ENCODE measurements around the gene DIDO1. TPM values are rescaled to one million over a fixed set of nuclear protein-coding genes. Genes with fewer than 3 reads are reported as not detected.

DIDO1 gene
- total and polyA plus RNA-seq, 9 of the 15 experiments (the other 6 are each of a cell fraction or from before 2014, with no cell fraction given) = 4.4 to 46.8 (median 31.2) TPM

DNA sequence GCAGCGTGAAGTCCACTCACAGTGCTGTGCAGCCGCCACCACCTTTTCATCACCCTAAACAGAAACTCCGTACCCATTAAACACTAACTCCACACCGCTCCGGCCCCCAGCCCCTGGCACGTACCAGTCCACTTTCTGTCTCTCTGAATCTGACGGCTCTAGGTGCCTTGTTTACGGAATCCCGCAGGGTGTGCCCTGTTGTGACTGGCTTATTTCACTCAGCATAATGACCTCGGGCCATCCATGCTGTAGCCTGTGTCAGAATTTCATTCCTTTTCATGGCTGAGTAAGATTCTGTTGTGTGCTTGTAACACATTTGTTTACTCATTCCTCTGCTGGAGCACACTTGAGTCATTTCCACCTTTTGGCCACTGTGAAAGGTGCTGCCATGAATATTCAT lies 82.6 kb downstream of the DIDO1 start:
- Histone ChIP-seq H3K4me1 (replicated peaks in 1 of 2; ENCODE audit: control insufficient read depth in 2 of 2, insufficient read depth in 2 of 2, low read length in 2 of 2) (peaks cover under 1 to 19% of the 10 kb centered on the region in 2 experiments; a peak in 2 of 5 replicates), H3K9ac (ENCODE audit: insufficient read depth in 1 of 2, low read depth in 2 of 2, low read length in 2 of 2) (no peak overlapping the region), H3K4me3 (no peak overlapping the region), H3K27me3 (ENCODE audit: control insufficient read depth in 2 of 2, insufficient read depth in 2 of 2, low read length in 2 of 2) (no peaks in the 10 kb centered on the region), H3K27ac (ENCODE audit: extremely low read depth, low read depth, low read length) (no peak overlapping the region), H3K36me3 (ENCODE audit: control insufficient read depth, insufficient read depth, low read length) (peaks cover 27% of the 10 kb centered on the region; the same call in 2 of the 3 replicates), H3K9me3 (replicated peaks; ENCODE audit: control insufficient read depth, insufficient read depth, low read depth, low read length) (no peaks in the 10 kb centered on the region), H3K9me1 (ENCODE audit: control insufficient read depth, insufficient read depth, low read length) (no peaks in the 10 kb centered on the region), H4K20me1 (replicated peaks; ENCODE audit: control insufficient read depth, insufficient read depth, low read length) (no peaks in the 10 kb centered on the region), H3K79me2 (ENCODE audit: control insufficient read depth, insufficient read depth, low read length) (no peaks in the 10 kb centered on the region), H3K4me2 (ENCODE audit: insufficient read depth, low read length) (no peak overlapping the region), H2AFZ (ENCODE audit: low read depth, low read length) (no peak overlapping the region)
- TF ChIP-seq, protein P1, sequence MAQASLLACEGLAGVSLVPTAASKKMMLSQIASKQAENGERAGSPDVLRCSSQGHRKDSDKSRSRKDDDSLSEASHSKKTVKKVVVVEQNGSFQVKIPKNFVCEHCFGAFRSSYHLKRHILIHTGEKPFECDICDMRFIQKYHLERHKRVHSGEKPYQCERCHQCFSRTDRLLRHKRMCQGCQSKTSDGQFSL (CRISPR knock-in tag; IDR thresholded peaks at IDR 0.05) = no peak
- TF ChIP-seq, protein P1 (tag; IDR thresholded peaks at IDR 0.05) = no peak
- TF ChIP-seq CEBPB (tag; IDR thresholded peaks at IDR 0.05) = no peak
- no peak for TF ChIP-seq ZNF134 (CRISPR knock-in tag; conservative IDR thresholded peaks at IDR 0.05)
- TF ChIP-seq, protein P2, sequence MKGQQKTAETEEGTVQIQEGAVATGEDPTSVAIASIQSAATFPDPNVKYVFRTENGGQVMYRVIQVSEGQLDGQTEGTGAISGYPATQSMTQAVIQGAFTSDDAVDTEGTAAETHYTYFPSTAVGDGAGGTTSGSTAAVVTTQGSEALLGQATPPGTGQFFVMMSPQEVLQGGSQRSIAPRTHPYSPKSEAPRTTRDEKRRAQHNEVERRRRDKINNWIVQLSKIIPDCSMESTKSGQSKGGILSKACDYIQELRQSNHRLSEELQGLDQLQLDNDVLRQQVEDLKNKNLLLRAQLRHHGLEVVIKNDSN (CRISPR knock-in tag; IDR thresholded peaks at IDR 0.05) = no peak
- TF ChIP-seq TCFL5 (CRISPR knock-in tag; conservative IDR thresholded peaks at IDR 0.05) = no peak
- no peak for TF ChIP-seq SNIP1 (IDR thresholded peaks at IDR 0.05; ENCODE audit: low read depth)
- TF ChIP-seq TAF7 (tag; IDR thresholded peaks at IDR 0.05) = no peak
- TF ChIP-seq RB1 (IDR thresholded peaks at IDR 0.05; ENCODE audit: low read depth) = no peak
- TF ChIP-seq, protein P3, sequence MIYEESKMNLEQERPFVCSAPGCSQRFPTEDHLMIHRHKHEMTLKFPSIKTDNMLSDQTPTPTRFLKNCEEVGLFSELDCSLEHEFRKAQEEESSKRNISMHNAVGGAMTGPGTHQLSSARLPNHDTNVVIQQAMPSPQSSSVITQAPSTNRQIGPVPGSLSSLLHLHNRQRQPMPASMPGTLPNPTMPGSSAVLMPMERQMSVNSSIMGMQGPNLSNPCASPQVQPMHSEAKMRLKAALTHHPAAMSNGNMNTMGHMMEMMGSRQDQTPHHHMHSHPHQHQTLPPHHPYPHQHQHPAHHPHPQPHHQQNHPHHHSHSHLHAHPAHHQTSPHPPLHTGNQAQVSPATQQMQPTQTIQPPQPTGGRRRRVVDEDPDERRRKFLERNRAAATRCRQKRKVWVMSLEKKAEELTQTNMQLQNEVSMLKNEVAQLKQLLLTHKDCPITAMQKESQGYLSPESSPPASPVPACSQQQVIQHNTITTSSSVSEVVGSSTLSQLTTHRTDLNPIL (CRISPR knock-in tag; IDR thresholded peaks at IDR 0.05) = no peak
- ChIA-PET POLR2A (interaction anchor here (0.7 kb wide), 1 partner anchor 33 kb away, joined by 3 read pairs; no protein-coding TSS in a partner anchor), CTCF (ENCODE audit: low intra/inter-chr PET ratio) (no interaction called here)
- no TSS peak for BruUV-seq (replicated peaks)
- in situ Hi-C loops (cut with MboI) (no loop called here), intact Hi-C loops (cut with micrococcal nuclease) (no loop called here)
- no peak for ATAC-seq
- no peak for FAIRE-seq
- 76% methylated on average over 9 of the region's 10 CpGs for WGBS (ENCODE audit: insufficient coverage, low coverage, missing lambda C conversion rate)
- no peak for DNase-seq (ENCODE audit: extremely low read depth in 1 of 4, low spot score in 3 of 4)

All from K562 (cell line).